HCEC 1CT (cell line): ENCODE measurements around the gene DSCAML1.

Experiments used
- DNase-seq: peaks from one replicate; pipeline ENCODE4 v3.0.0-alpha.2; 2017

The DSCAML1 gene

GRCh38 chr11:117603932-117604331 is 193.1 kb downstream of the DSCAML1 start:
- DNase-seq, result no peak

- DNase-seq, result no peak
Observed at GRCh38 chr11:117601006-117601708, 195.9 kb downstream of the DSCAML1 start.

GRCh38 chr11:117600234-117600783 is 196.7 kb downstream of the DSCAML1 start:
- no peak for DNase-seq

- no peak for DNase-seq
Observed at GRCh38 chr11:117597071-117597470, 199.9 kb downstream of the DSCAML1 start.

- no peak for DNase-seq
Observed at GRCh38 chr11:117595440-117595839, 201.6 kb downstream of the DSCAML1 start.

- no peak for DNase-seq
Observed at GRCh38 chr11:117594721-117595120, 202.3 kb downstream of the DSCAML1 start.

GRCh38 chr11:117593065-117593464 is 204.0 kb downstream of the DSCAML1 start:
- DNase-seq, result no peak

- DNase-seq, result no peak
Observed at GRCh38 chr11:117591316-117592039, 205.5 kb downstream of the DSCAML1 start.

- no peak for DNase-seq
Observed at GRCh38 chr11:117589063-117589462, 208.0 kb downstream of the DSCAML1 start.

- no peak for DNase-seq
Observed at GRCh38 chr11:117588166-117588810, 208.7 kb downstream of the DSCAML1 start.

GRCh38 chr11:117587416-117587815 is 209.6 kb downstream of the DSCAML1 start:
- no peak for DNase-seq

- no peak for DNase-seq
Observed at GRCh38 chr11:117586392-117586791, 210.6 kb downstream of the DSCAML1 start.

- DNase-seq, result no peak
Observed at GRCh38 chr11:117585631-117586030, 211.4 kb downstream of the DSCAML1 start.

GRCh38 chr11:117584056-117584830 is 212.8 kb downstream of the DSCAML1 start:
- no peak for DNase-seq

GRCh38 chr11:117583063-117583801 is 213.8 kb downstream of the DSCAML1 start:
- DNase-seq, result no peak

- DNase-seq, result no peak
Observed at GRCh38 chr11:117582433-117582832, 214.6 kb downstream of the DSCAML1 start.

GRCh38 chr11:117580866-117581265 is 216.2 kb downstream of the DSCAML1 start:
- no peak for DNase-seq

GRCh38 chr11:117579161-117579560 is 217.9 kb downstream of the DSCAML1 start:
- DNase-seq, result no peak

- no peak for DNase-seq
Observed at GRCh38 chr11:117575856-117576255, 221.2 kb downstream of the DSCAML1 start.

GRCh38 chr11:117574551-117574950 is 222.5 kb downstream of the DSCAML1 start:
- DNase-seq, result no peak

GRCh38 chr11:117573326-117573725 is 223.7 kb downstream of the DSCAML1 start:
- DNase-seq, result no peak

GRCh38 chr11:117572671-117573070 is 224.3 kb downstream of the DSCAML1 start:
- no peak for DNase-seq
